Right renal pelvis (tissue), 4 donors: ENCODE data around the gene MYH9. TPM values are rescaled to one million over a fixed set of nuclear protein-coding genes. Genes with fewer than 3 reads are reported as not detected.
A peak's percentile ranks its signal among the peaks of the same experiment; 100 is the strongest.
"Not testable (repeated sequence)": the region's sequence is repeated elsewhere in the genome, so short reads cannot be mapped to it uniquely, and the experiment has no call there.

Experiments used
- DNase-seq, 4 donors: peaks; one replicate each; pipeline ENCODE4 v3.0.0-alpha.2; 2013; ENCODE audit warnings: low read depth in 4 of 4, low spot score in 3 of 4, missing footprints in 1 of 4
- polyA plus RNA-seq, 4 donors: library from polyadenylated mRNA; unstranded; fragments of 120-200 nt; gene quantifications; one replicate each; pipeline ENCODE4 v1.2.1, GENCODE V29; 2013; ENCODE audit not compliant: insufficient read length in 4 of 4

MYH9 gene
- 100 to 1,000 TPM; 269 to 312 (median 292) TPM for polyA plus RNA-seq

DNA sequence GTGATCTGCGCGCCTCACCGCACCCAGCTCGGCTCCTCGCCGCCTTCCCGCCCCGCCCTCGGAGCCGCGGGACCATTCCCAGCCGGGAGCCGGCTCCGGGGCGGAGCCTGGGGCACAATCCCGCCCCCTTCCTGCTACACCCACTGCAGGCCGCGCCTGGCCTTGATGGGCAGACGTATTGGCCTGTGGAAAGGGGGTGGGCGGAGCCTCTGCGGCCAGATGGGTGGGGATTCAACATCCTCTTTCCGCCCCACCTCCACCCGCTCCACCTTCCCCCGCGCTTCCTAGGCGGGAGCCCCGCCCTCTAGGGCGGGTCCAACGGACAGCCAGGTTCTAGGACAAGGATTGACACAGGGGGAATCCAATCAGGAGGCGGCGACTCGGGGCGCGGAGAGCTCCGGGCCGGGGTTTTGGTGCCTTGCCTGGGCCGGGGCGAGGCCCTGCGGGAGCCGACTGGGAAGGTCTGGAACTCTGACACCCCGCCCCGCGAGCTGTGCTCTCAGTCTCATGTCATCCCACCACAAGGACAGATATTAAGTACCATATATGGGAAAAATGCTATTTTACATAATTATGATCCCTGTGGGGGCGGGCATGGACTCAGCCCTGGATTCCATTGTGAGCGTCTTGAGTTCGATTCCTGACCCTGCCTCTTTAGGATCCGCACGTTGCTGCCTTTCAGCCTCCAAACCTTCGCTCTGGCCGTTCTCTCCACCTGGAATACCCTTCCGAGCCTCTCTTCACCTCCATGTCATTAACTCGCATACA, at the start of gene MYH9:
Gene MYH9 (minus strand): TSS at position 9 of the 768 bp plus-strand sequence. CDS start 38,731 bp downstream, outside the sequence.
- peak; percentile 100 for DNase-seq

DNA sequence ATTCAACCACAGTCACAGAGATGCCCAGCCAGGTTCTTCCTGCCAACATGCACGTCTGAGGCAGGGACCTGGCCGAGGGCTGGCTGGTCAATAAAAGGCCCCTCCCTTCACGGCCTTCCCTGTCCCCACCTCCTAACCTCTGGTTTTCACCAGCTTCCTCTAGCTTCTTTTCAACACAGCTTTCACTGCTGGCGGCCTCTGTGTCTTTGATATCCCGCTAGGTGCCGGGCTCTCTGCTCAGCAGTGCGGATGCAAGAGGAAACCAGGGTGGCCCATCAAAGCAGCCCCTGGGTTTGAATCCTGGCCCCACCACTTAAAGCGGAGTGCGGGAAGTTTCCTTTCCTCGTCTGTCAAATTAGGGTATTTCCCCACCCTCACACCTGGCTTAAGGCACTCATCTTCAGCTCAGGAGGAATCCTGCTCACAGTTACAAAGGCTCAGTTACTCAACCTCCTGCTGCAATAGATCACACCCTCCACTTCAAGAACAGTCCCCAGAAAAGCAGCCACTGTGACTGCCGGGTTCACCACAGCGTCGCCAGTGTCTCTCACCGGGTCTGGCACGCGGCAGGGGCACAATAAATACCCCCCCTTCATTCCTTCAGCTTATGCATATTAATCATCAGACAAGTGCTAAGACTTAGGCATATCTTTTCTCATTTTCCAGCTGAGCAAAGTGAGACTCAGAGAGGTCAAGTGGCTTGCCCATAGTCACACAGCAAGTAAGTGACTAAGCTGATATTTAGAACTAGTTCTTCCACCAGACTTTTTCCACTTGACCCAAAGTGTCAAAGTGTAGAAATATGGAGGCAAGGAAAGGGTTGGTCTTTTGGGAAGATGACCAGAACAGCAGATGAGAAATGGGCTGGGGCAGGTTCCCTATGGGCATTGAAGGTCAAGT, 48.0 kb upstream of the MYH9 start:
- DNase-seq: no peak

DNA sequence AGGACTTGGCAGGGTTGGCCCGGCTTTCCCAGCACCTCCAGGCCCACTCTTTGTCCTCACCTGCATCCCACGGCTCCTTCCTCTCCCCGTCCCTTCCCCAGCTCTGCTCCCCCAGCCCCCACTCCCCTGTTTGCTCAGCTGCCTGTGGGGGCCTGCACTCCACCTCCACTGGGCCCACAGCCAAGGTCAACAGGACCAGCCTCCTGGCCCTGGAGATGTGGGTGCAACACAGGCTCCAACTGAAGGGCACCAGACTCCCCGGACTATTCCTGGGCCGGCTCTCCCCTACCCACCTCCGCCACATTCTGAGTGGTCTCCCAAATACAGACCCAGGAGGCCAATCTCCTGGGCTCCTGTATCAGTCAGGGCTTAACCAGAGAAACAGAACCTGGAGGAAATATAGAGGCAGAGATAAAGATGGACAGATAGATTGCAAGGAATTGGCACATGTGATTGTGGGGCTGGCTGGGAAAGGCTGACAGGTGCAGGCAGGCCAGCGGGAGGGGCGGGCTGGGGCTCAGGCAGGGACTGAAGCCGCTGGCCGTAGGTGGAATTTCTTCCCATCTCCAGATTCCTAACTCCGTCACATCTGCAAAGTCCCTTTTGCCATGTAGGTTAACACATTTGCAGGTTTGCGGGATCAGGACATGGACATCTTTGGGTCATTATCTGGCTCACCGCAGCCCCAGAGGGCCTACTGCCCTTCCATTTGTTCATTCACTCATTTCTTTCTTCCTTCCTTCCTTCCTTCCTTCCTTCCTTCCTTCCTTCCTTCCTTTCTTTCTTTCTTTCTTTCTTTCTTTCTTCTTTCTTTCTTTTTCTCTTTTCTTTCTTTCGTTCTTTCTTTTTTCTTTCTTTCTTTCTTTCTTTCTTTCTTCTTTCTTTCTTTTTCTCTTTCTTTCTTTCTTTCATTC, 45.8 kb upstream of the MYH9 start:
- no peak for DNase-seq

DNA sequence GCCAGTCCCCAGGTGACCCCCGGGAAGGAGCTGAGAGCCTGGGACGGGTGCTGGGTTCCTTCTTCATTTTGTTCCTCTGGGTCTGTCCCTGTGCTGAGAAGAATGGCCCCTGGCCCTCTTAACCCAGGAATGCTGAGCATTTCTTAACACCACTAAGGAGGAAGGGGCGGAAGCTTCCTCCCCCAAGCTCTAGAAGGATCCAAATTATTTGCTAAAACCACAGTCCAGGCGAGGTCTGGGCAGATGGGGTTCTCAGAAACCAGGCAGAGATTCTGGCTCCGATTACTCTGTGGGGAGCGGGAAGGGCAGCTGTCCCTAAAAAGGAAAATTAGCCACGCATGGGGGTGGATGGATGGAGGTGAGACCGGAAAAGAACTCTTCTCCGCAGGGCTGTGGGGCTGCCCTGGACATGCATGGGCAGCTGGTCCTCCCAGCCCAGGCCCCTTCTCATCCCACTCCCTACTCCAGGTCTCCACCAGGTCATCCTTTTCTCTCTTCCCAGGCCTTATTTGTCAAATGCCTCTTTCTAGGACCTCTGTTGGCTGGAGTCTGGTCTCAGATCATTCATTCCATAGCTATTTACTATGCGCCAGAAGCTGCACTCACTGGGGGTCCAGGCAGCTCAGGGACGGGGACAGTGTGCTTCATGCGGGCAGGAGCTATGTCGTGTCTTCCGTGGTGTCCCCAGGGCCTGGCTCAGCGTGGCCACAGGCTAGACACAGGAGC, 45.0 kb upstream of the MYH9 start:
- DNase-seq: no peak

DNA sequence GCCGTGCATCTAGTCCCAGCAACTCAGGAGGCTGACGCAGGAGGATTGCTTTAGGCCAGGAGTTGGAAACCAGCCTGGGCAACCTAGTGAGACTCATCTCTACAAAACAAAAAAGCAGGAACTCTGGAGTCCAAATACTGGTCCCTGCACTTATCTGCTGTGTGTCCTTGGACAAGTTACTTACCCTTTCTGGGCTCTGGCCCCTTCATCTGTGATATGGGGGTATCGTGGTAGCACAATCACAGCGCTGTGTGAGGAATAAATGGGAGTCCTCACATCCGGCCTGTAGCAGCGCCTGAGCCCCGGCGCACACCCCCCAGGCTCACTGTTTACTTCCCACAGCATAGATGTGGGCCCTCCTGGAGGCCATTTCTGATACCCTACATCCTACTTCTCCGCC, 44.2 kb upstream of the MYH9 start:
- DNase-seq: no peak

DNA sequence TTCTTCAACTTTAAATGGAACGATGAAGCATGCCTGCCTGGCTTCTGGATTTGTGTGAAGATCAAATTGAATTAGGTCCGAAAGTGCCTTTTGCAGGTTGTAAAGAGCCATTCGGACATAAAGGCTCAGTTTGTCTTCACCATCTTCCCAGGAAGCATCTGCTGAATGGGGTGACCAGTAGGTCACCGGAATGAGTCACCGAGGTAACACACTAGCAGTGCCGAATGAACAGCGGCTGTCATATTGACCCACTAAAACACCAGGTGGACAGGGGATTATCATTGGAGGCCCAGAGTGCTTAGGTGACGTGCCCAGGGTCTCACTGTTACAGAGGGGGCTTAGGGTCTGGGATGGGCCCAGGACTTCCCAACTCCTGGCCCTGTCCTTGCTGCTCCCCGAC, 43.1 kb upstream of the MYH9 start:
- no peak for DNase-seq

DNA sequence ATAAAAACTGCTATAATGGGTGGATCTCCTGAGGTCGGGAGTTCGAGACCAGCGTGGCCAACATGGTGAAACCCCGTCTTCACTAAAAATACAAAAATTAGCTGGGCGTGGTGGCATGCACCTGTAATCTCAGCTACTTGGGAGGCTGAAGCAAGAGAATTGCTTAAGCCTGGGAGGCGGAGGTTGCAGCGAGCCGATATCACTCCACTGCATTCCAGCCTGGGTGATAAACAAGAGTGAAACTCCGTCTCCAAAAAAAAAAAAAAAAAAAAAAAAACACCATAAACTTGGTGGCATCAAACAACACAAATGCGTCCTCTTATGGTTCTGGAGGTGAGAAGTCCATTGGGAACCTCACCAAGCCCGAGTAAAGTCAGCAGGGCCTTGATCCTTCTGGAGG, 40.2 kb upstream of the MYH9 start:
- DNase-seq: not testable (repeated sequence)

DNA sequence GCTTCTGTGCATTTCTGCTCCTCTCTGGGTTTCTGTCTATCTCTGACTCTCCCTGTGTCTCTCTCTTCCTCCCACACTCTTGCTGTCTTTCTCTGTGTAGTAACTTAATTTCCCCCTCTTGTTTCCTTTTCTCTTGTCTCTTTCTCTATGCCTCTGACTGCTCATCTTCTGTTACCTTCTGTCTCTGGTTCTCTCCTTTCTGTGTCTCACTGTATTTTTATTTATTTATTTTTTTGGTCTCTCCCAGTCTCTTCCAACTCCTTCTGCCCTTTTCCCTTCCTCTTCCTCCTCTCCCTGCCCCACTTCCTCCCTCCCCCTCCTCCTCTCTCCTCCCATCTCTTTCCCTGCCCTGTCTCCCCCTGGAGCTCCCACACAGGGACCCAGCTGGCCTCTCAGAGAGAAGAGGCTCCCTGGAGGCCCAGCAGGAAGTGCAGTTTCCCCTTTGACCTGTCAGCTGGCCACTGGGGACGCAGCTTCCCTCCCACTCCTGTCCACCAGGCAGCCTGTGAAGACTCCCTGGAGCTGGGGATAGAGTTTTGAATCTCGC, 38.3 kb upstream of the MYH9 start:
- no peak for DNase-seq

DNA sequence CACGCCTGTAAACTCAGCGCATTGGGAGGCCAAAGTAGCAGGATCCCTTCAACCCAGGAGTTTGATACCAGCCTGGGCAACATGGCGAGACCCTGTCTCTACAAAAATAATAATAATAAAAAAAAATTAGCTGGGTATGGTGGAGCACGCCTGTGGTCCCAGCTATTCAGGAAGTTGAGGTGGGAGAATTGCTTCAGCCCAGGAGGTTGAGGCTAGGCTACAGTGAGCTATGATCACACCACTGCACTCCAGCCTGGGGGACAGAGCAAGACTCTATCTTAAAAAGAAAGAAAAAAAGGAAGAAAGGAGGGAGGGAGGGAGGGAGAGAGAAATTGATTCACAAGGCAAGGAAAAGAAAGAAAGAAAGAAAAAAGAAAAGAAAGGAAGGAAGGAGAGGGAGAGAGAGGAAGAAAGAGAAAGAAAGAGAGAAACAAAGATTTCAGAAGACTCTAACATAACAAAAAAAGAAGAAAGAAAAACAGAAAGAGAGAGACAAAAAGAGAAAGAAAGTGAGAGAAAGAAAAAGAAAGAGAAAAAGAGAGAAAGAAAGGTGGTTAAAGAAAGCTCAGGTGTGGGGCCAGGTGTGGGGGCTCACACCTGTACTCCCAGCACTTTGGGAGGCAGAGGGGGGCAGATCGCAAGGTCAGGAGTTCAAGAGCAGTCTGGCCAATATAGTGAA, 37.3 kb upstream of the MYH9 start:
- no peak for DNase-seq

DNA sequence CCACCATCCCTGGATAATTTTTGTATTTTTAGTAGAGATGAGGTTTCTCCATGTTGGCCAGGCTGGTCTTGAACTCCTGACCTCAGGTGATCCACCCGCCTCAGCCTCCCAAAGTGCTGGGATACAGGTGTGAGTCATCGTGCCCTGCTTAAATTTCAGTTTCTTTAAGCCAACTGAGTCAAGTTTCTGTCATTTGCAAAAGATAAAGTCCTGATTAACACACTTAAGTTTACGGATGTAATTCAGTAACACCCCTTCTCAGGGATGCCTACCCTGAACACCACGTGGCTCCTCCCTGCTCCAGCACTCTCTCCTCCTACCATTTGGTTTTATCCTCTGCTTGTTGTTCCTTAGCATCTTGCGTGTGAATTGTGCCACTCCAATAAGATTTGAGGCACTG, 36.7 kb upstream of the MYH9 start:
- not testable (repeated sequence) for DNase-seq

DNA sequence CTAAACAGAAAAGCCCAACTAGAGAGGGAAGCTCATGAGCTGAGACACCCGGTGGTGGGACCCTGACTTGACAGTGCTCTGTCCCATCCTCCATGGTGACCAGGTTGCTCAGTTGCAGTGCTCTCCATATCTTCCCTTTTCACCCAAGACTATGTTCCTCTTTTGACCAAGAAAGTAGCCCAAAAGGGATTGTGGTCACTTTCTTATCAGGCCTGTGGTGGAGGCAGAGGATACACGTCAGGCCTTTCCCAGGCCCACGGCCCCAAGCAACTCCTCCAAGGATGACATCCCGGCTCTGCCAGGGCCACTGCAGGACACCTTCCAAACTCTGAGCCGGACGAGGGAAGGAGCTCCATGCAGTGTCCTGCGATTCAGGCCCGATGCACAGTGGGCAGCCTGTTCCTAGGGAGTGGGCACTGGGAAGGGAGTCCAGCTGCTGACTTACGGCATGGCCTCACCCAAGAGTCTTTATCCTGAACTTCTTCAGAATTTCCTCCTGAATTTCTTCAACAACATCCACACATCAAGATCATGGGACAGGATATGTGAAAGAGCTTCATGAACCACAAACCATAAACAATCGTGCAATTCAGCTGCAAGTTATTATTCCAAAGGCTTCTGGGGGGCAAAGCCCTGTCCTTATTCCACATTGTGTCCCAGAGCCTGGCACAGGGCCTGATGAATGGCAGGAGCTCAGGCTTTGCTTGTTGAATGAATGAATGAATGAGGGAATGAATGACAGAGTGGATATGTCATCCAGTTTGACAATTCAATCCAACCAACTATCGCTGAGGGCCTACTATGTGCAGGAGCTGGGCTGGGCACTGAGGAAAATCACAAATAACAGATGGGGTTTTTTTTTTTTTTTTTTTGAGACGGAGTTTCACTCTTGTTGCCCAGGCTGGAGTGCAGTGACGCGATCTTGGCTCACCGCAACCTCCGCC, 36.0 kb upstream of the MYH9 start:
- no peak for DNase-seq

DNA sequence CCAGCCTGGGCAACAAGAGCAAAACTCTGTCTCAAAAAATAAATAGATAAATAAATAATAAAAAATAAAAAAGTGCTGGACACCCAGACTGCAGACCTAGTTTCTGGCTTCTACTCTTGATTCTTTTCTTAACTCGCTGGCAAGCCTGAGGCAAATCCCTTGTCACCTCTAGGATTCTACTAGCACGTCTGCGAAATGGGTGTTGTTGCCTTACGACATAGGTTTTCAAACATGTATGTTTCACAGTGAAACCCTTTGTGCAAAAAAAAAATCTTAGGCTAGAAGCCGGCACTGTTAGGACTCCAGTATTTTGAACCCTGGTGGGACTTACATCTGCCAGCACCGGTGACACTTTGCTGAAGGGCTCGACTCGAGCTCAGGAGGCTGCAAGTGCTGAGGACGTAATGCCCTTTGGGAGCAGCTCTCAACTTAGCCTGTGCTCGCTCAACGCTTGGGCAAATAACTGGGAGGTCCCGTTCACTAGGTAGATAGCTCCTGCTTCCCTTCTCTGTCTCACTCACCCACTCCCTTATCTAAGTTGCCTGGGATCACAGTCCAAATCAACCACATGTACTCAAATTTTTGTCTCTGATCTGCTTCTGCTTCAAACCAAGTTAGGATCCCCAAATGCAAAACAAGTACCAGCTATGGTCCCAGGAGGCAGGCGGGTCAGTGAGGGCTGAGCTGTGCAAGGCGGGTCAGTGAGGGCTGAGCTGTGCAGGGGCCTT, 34.7 kb upstream of the MYH9 start:
- no peak for DNase-seq

DNA sequence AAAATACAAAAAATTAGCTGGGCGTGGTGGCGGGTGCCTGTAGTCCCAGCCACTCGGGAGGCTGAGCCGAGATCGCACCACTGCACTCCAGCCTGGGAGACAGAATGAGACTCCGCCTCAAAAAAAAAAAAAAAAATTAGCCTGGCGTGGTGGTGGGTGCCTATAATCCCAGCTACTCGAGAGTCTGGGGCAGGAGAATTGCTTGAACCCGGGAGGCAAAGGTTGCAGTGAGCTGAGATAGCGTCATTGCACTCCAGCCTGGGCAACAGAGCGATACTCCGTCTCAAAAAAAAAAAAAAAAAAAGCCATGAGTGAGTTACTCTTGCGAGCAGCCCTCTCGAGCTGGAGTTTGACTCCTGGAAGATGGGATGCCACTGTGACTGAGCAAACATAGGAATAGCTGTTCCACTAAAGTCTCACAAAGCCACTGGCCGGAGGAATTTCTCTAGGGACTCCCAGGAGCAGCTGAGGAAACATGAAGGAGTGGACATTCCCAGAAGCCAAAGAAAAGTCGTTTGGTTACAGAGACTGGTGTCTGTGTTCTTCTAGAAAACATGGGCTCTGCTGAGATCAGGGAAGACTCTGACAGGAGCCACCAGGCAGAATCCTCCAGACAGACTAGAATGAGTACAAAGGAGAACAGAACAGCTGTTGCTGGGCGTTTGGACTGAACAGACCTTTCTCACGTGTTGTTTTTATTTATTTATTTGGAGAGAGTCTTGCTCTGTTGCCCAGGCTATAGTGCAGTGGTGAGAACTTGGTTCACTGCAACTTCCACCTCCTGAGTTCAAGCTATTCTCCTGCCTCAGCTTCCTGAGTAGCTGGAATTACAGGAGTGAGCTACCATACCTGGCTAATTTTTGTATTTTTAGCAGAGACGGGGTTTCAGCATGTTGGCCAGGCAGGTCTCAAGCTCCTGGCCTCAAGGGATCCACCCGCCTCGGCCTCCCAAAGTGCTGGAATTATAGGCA, 32.4 kb upstream of the MYH9 start:
- DNase-seq: no peak

DNA sequence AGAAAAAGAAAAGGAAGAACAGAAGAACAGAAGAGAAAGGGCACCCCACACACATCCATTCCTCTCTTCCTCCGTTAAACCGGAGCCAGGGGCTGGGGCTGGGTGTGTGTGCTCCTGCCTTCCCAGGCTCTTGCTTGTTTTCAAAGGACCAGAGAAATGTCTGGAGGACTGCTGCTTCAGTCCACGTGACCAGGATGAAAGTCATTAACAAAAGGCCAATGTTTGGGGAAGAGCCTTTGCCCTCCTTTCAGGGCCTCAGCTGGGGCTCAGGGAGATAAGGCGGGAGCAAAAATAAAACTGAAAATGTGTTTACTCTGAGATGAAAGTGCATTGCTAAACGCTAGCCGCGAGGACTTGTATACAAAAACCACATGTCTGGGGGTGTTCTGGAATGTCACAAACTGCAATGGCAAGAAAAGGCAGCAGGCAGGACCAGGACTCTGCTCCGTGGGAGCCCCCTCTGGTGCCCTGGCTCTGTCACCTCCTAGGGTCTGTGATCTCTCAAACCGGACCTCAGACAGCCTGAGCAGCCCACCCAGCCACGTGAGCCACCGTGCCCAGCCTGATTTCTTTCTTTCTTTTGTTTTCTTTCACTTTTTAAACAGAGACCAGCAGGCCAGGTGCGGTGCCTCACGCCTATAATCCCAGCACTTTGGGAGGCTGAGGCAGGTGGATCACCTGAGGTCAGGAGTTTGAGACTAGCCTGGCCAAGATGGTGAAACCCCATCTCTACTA, 31.6 kb upstream of the MYH9 start:
- DNase-seq: peak in 1 of 4 donors; percentile 69

DNA sequence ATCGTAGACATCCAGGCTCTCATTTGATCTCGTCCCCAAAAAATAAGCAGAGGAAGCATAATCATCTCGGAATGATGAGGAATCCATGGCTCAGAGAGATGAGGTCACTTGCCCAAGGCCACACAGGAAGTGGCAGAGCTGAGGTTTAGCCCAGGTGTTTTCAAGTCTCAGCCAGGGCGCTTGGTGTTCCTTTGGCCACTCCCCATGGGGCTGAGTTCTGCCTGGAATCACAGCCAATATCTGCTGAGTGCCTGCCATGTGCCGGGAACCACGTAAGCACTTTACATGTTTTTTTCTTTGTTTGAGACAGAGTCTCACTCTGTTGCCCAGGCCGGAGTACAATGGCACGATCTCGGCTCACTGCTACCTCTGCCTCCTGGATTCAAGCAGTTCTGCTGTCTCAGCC, 29.5 kb upstream of the MYH9 start:
- DNase-seq: no peak
